HG02938 (cell line): Measurements from ENCODE around the gene PRR20G.
"Not testable (repeated sequence)": the region's sequence is repeated elsewhere in the genome, so short reads cannot be mapped to it uniquely, and the experiment has no call there.

Source experiments
- ATAC-seq: cut with Tn5 transposase; IDR thresholded peaks from one replicate; pipeline ENCODE4 v1.9.1; 2021; ENCODE audit warnings: mild to moderate bottlenecking, moderate library complexity; ENCODE audit not compliant: unreplicated experiment

PRR20G gene

DNA sequence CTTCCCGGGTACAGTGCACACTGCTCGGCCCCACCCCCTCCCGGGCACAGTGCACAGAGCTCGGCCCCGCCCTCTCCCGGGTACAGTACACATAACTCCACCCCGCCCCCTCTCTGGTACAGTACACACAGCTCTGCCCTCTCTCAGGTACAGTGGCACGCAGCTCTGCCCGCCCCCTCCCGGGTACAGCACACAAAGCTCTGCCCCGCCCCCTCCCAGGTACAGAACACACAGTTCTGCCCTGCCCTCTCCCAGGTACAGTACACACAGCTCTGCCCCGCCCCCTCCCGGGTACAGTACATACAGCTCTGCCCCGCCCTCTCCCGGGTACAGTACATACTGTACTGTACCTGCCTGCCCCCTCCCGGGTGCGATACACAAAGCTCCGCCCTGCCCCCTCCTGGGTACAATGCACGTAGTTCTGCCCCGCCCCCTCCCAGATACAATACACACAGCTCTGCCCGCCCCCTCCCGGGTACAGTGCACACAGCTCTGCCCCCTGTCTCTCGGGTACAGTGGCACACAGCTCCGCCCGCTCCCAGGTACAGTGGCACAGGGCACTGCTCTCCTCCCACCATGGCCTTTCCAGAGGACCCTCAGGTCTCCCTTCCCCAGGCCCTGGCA, 16.4 kb upstream of the PRR20G start:
- no peak for ATAC-seq

DNA sequence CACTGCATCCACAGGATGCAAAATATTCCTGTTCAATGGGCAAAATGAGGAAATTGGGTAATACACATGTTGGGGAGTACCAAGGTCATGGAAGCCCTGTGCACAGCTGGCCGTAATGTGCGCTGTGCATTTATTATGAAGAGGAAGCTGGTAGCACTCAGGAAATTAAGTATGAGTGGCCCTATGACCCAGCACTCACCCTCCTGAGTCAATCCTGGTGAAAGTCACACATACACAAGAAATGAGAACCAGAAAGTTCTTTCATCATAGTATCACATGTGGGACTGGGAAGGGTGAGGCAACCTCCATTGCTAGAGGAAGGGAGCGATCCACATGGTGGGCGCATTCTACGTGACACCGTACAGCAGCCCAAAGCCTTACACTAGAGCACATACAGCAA, 11.4 kb upstream of the PRR20G start:
- no peak for ATAC-seq

DNA sequence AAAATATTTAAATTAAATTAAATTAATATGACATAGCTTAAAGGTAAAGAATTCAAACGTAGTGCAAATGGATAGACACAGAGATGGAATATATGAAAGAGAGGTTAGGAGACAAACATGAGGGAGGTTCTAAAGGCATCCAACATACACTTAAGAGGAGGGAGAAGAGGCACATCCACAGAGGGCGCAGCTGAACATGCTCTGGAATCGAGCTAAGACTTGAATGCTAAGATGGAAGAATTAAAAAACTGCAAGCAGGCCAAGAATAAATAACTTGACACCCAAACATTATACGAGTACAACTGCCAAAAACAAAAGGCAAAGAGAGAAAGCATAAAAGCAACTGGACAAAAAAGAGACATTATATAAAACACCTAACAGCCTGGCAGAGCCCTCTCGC, 9.1 kb upstream of the PRR20G start:
- no peak for ATAC-seq

DNA sequence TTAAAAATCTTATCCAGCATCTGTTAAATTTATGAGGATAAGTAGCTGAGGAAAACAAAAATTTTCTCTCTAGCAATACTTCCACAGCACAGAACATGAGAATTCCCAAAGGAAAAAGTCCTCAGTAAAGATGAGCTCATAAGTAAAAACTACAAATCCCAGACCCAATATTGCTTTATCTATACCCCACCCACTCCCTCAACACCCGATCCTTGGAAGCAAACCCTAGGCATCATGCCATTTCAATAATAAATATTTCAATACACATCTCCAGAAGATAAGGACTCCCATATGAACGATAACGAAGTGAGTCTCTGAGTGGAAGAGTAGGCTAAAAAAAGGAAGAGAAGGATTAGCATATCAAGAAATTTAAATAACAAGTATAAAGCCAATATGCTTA, 8.3 kb upstream of the PRR20G start:
- ATAC-seq: no peak

DNA sequence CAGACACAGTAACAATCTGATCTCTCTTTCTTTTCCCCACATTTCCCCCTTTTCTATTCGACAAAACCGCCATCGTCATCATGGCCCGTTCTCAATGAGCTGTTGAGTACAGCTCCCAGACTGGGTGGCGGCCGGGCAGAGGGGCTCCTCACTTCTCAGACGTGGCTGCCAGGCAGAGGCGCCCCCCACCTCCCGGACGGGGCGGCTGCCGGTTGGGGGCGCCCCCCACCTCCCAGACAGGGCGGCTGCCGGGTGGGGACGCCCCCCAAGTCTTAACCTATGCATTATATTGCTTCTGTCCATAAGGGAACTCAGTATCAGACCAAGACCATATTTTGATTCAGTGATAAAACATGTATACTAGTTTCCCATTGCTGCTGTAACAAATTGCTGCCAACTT, 5.8 kb upstream of the PRR20G start:
- ATAC-seq: not testable (repeated sequence)

DNA sequence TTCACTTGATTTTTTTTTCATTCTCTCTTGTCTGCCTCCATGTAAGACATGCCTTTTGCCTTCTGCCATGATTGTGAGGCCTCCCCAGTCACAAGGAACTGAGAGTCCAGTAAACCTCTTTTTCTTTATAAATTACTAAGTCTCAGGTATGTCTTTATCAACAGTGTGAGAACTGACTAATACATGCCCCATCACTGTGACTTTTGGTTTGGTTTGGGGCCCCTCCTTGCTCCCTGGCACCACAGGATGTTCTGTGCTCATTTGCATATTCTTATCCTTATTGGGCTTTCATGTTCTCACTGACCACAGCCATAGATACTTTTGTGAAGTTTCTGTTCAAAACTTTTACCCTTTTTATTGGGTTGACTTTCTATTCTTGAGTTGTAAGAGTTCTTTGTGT, 3.8 kb upstream of the PRR20G start:
- no peak for ATAC-seq

DNA sequence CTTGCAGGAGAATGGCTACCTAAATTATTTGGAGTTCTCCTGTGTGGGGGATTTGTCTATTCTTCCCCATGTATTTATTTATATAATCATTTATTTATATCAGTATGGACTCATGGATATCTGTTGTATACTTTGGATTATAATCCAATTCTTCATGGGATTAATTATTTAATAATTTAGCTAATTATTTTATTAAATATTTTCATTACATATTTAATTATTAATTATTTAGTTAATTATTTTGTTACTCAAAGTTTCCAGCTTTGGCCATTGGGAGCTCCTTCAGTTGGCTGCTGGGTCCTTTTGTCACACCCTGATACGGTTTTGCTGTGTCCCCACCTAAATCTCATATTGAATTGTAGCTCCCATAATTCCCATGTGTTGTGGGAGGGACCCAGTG, 3.3 kb upstream of the PRR20G start:
- ATAC-seq: no peak

DNA sequence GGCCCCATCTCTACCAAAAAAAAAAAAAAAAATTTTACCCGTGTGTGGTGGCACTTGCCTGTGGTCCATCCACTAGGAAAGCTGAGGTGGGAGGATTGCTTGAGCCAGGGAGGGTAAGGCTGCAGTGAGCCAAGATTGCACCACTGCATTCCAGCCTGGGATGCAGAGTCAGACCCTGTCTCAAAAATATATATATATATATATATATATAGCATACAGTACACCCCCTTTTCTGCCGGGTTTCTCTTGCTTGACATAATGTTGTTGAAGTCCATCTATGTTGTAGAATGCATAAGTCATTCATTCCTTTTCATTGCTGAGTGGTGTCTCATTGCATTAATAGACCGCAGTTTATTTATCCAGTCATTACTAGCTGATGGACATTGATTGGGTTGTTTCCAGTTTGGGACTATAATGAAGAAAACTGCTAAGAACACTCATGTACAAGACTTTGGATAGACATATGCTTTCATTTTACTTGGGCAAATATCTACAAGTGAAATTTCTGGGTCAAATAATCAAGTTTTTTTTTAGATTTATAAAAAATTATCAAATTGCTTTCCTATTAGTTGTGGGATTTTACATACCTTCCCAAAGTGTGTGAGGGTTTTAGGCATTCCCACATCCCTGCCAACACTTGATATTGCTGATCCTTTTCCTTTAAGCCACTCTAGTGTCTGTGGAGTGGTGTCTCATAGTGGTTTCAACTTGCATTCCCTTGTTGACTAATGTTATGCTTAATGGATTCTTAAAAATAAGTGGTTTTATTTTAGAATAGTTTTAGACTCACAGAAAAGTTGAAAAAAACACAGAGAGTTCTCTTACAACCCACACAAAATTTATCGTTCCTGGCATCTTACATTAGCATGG, 2.1 kb upstream of the PRR20G start:
- no peak for ATAC-seq

DNA sequence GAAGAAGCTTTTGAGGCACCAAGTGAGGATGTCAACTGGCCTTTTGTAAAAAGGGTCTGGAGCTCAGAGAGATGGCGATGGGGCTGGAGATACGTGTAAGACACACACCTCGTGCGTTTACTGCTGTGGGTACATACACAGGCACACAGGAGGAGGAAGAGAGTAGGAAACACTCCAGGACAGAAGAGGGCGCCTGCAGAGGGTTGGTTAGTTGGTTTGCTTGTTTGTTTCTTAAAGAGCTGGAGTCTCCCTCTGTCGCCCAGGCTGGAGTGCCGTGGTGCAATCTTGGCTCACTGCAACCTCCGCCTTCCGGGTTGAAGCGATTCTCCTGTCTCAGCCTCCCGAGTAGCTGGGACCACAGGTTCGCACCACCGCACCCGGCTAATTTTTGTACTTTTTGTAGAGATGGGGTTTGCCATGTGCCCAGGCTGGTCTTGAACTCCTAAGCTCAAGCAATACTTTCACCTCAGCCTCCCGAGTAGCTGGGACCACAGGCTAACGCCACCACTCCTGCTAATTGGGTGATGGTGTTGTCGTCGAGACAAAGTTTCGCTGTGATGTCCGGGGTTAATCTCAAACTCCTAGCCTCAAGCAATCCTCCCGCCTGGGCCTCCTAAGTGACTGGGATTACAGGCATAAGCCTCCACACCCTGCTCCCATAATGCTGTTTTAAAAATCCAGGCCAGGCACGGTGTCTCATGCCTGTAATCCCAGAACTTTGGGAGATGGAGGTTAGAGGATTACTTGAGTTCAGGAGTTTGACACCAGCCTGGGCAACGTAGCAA, 1.3 kb upstream of the PRR20G start:
- ATAC-seq: no peak

DNA sequence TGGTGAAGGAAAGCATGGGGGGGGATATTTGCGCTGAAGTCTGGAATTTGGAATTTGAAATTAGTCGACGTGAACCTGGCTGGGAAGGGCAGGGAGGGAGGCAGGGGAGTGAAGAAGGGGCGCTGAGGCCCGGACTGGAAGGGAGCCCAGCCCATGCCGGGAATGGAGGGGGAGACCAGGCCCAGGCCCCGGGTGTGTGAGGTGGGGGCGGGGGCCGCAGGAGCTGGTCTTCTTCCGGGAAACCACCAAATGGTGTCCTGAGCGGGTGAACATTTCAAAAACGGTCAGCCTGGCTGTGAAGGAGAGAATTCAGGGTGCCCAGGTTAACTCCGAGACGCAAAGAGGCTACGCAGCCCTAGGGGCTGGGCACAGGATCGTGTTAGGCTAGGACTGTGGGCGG, 497 bp upstream of the PRR20G start:
- no peak for ATAC-seq

DNA sequence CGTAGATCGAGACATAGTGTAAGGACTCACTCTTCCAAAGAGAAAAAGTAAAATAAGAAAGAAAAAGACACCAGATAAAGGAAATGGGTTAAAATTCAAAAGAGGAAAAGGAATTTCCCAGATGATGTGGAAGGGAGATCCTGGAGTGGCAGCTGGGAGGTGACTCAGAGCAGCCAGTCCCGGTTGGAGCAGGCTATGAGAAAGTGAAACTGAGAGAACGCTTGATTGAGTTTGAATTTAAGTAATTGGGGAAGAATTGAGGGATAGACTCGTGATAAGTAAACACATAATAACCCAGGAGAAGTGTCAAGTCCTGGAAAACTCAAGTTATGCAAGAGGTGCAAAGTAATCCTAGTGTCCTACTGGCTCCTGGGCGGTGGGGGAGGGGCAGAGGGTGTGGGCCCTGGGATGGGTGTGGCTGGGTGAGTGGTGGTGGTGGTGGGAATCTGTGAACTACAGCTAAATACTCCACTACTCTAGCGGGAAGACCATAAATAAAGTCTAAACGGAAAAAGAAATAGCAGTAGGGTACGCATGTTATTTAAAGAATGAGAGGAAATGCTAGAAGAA, 1.2 kb downstream of the PRR20G start:
- ATAC-seq: no peak

DNA sequence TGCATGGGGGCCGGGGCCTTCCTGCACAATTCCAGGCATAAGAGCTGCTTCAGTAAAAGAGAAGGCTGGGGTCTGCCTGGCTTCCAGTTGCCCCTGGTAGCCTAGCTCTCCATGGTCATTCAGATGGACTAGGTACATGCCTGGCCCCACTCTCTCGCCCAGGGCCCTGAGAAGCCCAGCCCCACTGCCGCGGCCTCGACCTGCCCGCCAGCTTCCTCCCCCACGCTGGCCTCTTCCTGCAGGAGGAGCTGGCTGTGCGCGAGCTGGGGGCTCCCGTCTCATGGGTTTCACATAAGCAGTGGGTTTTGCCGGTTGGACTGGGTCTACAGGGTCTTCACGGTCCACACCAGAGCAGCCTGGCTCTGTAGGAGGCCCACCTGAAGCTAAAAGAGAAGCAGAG, 3.6 kb downstream of the PRR20G start:
- no peak for ATAC-seq

DNA sequence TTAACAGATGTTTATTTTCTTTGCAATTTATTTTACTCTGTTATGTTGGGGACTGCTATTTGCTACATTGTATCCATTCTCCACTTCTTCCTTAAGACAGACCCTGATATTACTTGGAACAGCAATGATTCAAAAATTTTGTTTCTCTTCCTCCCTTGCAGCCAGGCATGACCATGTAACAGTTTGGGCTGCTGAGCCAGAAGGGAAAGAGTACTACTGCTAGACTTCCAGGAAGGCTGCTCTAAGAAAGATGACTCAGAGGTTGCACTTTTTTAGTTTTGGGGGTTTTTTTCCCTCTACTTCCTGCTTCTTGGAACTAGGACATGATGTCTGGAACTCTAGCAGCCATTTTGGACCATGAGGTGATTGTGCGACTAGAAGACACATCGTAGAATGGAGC, 10.3 kb downstream of the PRR20G start:
- no peak for ATAC-seq

DNA sequence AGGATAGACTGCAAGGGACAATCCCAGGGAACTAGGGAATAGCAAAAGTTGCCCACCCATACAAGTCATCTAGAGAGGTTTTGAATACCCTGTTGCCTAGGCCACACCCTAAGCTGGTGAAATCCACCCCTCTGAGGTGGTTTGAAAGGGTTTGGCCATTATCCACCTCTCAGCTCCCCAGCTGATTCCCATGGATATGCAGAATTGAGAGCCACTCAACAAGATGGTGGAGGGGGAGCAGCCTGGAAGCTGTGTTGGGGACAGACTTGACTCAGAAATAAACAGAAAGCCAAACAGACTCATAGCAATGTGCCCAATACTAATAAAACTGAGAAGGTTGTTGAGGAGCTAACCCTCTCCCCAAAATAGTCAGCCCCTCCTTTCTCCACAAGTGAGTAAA, 10.9 kb downstream of the PRR20G start:
- no peak for ATAC-seq

DNA sequence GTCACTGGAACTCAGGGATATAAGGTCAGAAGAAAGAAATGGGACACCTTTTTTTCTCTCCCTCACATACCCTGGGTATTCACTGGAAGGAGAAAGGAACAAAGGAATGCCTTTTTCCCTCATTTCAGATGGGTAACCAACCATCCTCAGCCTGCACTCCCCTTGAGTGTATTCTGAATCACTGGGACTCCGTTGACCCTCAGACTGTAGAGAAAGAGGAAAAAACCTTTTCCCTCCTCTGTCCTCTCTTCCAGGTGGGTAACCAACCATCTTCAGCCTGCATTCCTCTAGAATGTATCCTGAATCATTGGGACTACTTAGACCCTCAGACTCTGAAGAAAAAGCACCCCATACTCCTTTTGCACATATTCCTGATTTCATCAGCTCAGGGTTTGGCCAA, 11.4 kb downstream of the PRR20G start:
- ATAC-seq: no peak

DNA sequence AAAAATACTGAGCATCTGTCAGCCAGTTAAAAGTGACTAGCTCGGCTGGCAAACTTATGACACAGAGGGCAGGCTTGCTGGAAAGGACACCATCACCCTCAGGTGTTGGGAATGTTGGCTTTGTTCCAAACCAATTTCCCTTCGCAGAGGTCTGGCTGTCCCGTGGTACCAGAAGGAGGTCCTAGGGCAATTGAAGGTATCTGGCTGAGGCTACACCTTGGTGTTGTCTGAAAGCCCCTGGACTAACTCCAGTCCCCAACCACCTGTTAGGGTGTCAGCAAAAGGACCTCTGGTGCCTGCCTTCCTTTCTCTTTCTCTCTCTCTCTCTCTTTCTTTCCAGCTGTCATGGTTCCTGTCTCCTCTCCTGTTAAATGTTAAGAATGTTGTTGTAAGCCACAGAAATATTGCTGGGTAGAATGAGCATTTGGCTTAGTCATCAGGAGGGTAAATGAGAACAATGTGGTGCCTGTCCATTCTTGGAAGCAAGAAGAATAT, 12.5 kb downstream of the PRR20G start:
- ATAC-seq: no peak

DNA sequence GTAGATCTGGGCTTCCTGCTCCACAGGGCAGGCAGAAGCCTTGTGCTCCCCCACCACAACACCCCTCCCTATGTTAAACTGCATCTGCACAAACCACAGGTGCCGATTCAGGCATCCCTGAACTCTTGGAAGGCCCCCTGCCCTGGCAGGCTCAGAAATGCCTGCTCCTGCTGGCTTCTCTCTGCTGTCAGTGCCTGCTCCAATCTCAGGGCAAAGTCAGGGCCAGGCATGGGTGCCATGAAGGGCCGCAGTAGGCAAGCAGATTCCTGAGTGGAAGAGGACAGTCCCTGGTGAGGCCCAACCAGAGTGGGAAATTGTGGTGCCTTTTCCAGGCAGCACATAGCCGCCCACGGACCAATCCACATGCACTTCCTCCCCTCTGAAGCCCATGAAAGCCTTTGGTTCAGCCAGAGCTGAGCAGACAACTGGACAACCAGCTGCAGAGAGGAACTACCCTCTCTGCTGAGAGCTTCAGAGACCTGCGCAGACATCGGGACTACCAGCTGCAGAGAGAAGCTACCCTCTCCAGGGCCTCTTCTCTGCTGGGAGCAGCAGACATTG, 13.6 kb downstream of the PRR20G start:
- ATAC-seq: no peak

DNA sequence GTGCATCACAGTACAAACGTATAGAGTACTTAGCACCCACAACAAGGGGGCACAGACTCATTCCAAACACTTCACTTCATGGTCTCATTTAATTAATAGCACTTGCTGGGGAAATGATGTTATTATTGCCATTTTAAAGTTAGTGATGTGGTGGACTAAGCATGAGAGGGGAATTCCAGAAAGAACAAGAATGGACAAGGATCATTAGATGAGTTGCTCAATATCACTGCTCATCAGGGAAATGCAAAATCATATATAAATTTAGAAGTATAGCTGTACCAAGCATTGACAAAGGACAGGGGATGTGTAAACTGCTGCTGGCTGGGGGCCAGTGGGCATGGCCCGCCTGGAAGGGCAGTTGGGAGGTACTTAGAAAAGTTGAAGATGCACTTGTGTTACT, 14.6 kb downstream of the PRR20G start:
- ATAC-seq: no peak

DNA sequence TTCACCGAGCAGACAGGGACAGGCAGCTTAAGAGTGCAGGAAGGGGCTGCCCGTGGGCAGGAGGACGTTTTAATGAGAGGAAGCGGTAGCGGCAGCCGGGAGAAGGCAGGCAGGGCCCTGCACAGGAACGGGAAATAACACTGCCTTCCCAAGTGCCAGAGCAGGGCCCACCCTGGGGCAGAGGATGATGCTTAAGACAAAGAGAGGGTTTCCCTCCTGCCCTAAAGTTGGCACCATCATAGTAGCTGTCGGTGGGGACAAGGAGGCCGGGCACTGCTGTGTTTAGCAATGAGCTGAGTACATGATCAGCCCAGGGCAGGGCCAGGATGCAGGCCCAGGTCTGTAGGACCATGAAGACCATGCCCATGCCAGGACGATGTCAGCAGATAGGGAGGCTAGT, 21.7 kb downstream of the PRR20G start:
- ATAC-seq: no peak

DNA sequence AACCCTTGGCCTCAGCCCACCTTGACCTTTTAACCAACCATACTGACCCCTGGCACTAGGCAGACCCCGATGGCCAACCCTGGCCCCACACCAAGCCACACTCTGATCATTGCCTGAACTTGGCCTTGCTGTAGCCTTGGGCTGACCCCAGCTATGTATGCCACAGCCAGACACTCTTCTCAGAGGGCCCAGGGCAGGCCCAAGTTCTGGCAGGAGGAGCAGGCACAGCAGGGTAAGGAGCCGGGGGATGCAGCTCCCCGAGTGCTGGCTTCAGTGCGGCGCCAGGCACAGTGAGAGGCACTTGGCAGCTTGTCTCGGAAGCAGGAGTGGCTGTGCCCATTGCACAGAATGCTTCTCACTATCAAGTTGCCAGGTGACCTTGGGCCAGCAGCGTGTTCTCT, 22.3 kb downstream of the PRR20G start:
- ATAC-seq: no peak
